Measurements from ENCODE around the gene STARD9.

The STARD9 gene

GRCh38 chr15:42730536-42730935 lies 155.1 kb downstream of the STARD9 start:
- no peak for DNase-seq (ENCODE audit: extremely low read depth, low read depth)
- TF ChIP-seq CTCF (IDR thresholded peaks at IDR 0.05; ENCODE audit: low read depth, low read length, missing control alignments): no peak
- no peak overlapping the region for H3K4me3 ChIP-seq (replicated peaks; ENCODE audit: low read depth, low read length)

- no peak overlapping the region for H3K4me3 ChIP-seq (replicated peaks; ENCODE audit: low read depth, low read length)
- DNase-seq (ENCODE audit: extremely low read depth, low read depth): no peak
- no peak for TF ChIP-seq CTCF (IDR thresholded peaks at IDR 0.05; ENCODE audit: low read depth, low read length, missing control alignments)
Measured at GRCh38 chr15:42731461-42731860, 156.1 kb downstream of the STARD9 start.

- DNase-seq (ENCODE audit: extremely low read depth, low read depth): no peak
- no peak overlapping the region for H3K4me3 ChIP-seq (replicated peaks; ENCODE audit: low read depth, low read length)
- TF ChIP-seq CTCF (IDR thresholded peaks at IDR 0.05; ENCODE audit: low read depth, low read length, missing control alignments): no peak
Measured at GRCh38 chr15:42732095-42732827, 156.9 kb downstream of the STARD9 start.

- no peak for TF ChIP-seq CTCF (IDR thresholded peaks at IDR 0.05; ENCODE audit: low read depth, low read length, missing control alignments)
Measured at GRCh38 chr15:42733027-42733426, 157.6 kb downstream of the STARD9 start.

GRCh38 chr15:42734076-42734672 lies 158.8 kb downstream of the STARD9 start:
- H3K4me3 ChIP-seq (replicated peaks; ENCODE audit: low read depth, low read length): no peak overlapping the region
- TF ChIP-seq CTCF (IDR thresholded peaks at IDR 0.05; ENCODE audit: low read depth, low read length, missing control alignments): no peak
- DNase-seq (ENCODE audit: extremely low read depth, low read depth): no peak

More at GRCh38 chr15:42733027-42733426, 157.6 kb downstream of the STARD9 start:
- DNase-seq (ENCODE audit: extremely low read depth, low read depth): no peak
- no peak overlapping the region for H3K4me3 ChIP-seq (replicated peaks; ENCODE audit: low read depth, low read length)

- H3K4me3 ChIP-seq (replicated peaks; ENCODE audit: low read depth, low read length): peak overlapping the region; percentile 59
- no peak for DNase-seq (ENCODE audit: extremely low read depth, low read depth)
- no peak for TF ChIP-seq CTCF (IDR thresholded peaks at IDR 0.05; ENCODE audit: low read depth, low read length, missing control alignments)
Measured at GRCh38 chr15:42735382-42736165, 160.2 kb downstream of the STARD9 start.
